AG10803 (cell line): ENCODE results near the gene SPATA3.

Experiments
- DNase-seq: peaks from one replicate; pipeline ENCODE4 v3.0.0; 2010; ENCODE audit warnings: low read depth
- H3K4me3 ChIP-seq: 2 replicates; pipeline ENCODE4 v1.5.1; 2011; ENCODE audit warnings: mild to moderate bottlenecking, low read length, control low read depth
- CTCF ChIP-seq: conservative IDR thresholded peaks from 2 replicates; pipeline ENCODE4 v1.5.1; 2011; ENCODE audit warnings: mild to moderate bottlenecking, low read length, control low read depth, inconsistent platforms

Gene SPATA3

GRCh38 chr2:230995821-230996220 is at the start of gene SPATA3:
TSS of gene SPATA3 (plus strand) at chr2:230996121. CDS start at chr2:230996234, 113 bp downstream.
- no peak for TF ChIP-seq CTCF
- no peak for DNase-seq

GRCh38 chr2:230946429-230947234 is 49.3 kb upstream of the SPATA3 start:
- no peak overlapping the region for H3K4me3 ChIP-seq
- no peak for DNase-seq
- TF ChIP-seq CTCF: no peak

More at GRCh38 chr2:230995821-230996220, at the start of gene SPATA3:
- H3K4me3 ChIP-seq: no peak within 1 kb of the TSS

- no peak overlapping the region for H3K4me3 ChIP-seq
- no peak for TF ChIP-seq CTCF
- DNase-seq: no peak
These were observed 48.7 kb upstream of the SPATA3 start for GRCh38 chr2:230947235-230947576.

GRCh38 chr2:230947908-230948365 is 48.0 kb upstream of the SPATA3 start:
- TF ChIP-seq CTCF: no peak
- no peak for DNase-seq
- H3K4me3 ChIP-seq: no peak overlapping the region

GRCh38 chr2:230949966-230950873 is 45.7 kb upstream of the SPATA3 start:
- no peak for DNase-seq
- no peak overlapping the region for H3K4me3 ChIP-seq
- no peak for TF ChIP-seq CTCF

- no peak for DNase-seq
- H3K4me3 ChIP-seq: no peak overlapping the region
- TF ChIP-seq CTCF: no peak
These were observed 45.0 kb upstream of the SPATA3 start for GRCh38 chr2:230950874-230951339.
